HT-29 (cell line): ENCODE results near the gene DUSP28. TPM values are rescaled to one million over a fixed set of nuclear protein-coding genes. Genes with fewer than 3 reads are reported as not detected.
"Not testable (repeated sequence)": the region's sequence is repeated elsewhere in the genome, so short reads cannot be mapped to it uniquely, and the experiment has no call there.

Source experiments
- DNase-seq: peaks from one replicate; pipeline ENCODE4 v3.0.0-alpha.2; 2015; ENCODE audit warnings: low spot score
- total RNA-seq: library from RNA; depleted of rRNA; stranded (reverse); fragments of >200 nt; shearing (Covaris generic); gene quantifications from 2 replicates; pipeline ENCODE4 v1.2.3, GENCODE V29; 2014

Gene DUSP28
- total RNA-seq, 1 experiment from 2014 or later = 10.0 TPM

GRCh38 chr2:240527153-240527750 is 32.9 kb upstream of the DUSP28 start:
- no peak for DNase-seq

- no peak for DNase-seq
Observed at GRCh38 chr2:240528406-240529040, 31.6 kb upstream of the DUSP28 start.

DNA sequence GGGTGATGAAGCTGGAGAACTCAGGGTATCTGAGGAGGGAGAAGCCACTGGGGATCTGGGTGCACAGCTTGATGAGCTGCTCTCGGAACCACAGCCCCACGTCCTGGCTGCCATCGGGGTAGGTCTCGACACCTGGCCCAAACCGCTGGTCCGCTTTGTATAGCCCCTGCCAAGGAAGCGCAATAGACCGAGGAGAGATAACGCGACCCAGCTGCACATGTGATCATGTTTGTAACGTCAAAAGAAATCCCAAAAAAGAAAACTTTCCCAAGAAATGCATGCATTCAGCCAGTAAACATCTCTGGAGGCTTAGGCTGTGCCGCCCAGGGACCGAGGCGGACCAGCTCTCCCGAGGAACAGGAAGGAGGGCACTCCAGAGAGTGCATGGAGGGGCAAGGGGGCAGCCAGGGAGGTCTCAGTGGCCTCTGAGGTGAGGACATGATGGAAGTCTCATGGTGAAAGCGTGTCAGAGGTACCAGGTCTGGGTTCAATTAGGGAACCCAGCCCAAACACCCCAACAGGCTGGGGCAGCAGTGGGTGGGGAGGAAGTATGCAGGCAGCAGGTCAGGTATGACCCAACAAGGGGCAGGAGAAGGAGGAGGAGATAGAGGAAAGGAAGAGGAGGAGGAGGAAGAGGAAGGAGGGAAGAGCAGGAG is 30.7 kb upstream of the DUSP28 start:
- DNase-seq = no peak

GRCh38 chr2:240530181-240530580 is 30.0 kb upstream of the DUSP28 start:
- no peak for DNase-seq

DNA sequence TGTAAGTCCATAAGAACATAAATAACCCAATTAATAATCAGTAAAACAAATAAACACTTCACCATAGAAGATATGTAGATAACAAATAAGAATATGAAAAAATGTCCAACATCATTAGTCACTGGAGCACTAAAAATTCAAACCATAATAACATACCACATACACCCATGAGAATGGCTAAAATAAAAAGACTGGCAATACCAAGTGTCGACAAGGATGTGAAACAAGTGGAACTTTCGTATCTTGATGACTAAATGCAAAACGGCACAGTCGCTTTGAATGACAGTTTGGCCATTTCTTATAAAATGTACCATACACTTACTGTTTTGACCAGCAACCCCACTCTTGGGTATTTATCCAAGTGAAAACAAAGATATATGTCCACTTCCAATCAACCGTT is 29.1 kb upstream of the DUSP28 start:
- no peak for DNase-seq

DNA sequence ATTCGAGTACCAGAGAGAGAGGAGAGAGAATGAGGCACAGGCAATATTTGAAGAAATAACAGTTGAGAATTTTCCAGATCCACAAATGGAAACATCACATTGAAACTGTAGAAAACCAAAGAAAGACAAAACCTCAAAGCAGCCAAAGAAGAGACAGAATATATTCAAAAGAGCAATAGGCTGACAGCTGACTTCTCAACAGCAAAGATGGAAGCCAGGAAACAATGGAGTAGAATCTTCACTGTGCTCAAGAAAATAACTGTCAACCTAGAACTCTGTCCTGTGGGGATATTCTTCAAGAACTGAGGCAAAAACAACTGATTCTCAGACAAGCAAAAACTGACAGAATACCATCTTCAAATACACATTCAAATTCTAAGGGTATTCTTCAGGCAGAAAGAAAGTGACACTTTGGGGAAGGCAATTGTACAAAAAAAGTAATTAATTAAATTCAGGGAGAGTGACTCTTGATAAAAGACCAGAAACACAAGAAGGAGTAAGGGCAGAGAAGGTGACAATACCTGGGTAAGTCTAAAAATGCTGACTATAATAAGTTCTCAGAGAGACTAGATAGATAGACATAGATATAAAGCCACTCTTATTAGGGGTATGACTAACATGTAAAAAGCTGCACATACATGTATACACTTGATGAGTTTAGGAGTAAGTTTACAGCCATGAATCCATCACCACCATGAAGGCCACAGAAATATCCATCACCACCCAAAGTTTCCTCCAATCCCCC is 28.0 kb upstream of the DUSP28 start:
- DNase-seq = no peak

GRCh38 chr2:240538031-240538780 is 22.0 kb upstream of the DUSP28 start:
- DNase-seq = no peak

DNA sequence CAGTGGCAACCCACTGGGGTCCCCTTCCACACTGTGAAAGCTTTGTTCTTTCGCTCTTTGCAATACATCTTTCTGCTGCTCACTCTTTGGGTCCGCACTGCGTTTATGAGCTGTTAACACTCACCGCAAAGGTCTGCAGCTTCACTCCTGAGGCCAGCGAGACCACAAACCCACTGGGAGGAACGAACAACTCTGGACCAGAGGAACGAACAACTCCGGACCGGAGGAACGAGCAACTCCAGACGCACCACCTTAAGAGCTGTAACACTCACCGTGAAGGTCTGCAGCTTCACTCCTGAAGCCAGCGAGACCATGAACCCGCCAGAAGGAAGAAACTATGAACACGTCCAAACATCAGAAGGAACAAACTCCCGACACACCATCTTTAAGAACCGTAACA is 21.1 kb upstream of the DUSP28 start:
- not testable (repeated sequence) for DNase-seq

DNA sequence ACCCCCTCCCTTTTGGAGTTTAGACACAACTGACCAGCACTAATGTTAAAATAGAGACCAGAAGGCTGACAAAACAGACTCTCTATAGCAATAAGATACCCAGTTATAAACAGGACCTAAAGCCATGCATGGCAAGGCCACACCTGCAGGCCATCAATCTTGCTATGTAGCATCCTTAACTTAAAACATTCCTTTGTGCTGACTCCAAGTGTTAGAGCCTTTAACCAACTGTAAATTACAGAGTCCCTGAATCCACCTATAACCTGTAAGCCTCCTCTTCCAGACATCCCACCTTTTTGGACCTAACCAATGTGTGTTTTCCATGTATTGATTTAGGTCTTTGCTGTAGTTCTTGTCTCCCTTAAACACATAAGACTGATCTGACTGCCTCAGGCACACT is 20.3 kb upstream of the DUSP28 start:
- no peak for DNase-seq

DNA sequence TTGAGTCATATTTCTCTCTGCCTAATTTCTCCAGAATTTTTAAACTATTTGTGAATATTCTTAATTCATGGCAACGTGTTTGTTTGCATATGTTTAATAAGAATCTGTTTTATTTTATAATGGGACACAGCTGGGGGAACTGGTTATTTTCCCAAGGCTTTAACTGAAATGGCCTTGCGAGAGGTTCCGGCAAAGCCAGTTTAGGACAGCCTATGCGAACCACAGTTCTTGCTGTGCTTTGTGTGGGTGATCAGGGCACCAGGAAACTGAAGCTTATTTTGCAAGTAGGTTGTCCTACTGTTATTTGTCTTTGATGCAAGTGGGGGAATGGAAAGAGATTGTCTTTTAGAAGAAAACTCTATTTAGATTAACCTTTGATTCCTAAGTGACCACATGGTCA is 8.9 kb upstream of the DUSP28 start:
- DNase-seq = no peak

DNA sequence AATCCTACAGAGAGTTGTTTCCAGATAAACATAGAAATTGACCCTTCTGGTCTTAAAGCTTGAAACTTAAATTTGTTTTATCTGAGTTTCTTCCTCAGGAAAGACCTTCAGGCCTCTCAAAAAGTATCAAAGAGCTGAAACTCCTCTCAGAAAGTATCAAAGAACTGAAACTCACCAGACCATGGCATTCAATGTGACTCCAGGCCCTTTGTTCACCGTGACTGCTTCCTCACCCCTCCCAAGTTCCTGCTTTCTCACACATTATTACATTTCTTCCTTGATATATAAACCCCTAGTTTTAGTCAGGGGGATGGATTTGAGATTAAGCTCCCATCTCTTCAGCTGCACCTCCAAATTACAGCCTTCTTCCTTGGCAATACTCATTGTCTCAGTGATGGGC is 8.3 kb upstream of the DUSP28 start:
- DNase-seq = no peak

DNA sequence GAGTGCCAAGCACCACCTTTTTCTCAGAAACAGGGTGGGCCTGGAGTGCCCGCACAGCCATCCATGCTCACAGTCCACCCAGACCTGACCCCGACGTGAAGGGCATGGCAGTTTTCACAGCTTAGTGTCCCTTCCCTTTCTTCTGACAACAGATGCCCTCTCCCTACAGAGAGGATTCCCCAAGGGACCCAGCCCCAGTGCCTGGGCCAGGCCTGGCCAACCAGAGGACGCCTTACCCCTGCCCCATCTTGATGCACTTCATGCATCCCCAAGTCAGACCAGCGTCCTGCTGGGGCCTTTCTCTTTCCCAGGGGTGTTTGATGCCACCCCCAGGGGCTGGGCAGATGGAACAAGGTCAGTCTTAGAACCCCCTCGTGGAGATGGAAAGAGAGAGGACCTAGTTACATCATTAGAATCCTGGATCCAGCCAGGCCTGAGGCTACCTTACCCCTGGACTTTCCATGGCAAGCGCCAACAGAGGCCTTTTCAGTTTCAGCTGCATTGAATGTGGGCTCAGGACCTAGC is 6.1 kb upstream of the DUSP28 start:
- no peak for DNase-seq

DNA sequence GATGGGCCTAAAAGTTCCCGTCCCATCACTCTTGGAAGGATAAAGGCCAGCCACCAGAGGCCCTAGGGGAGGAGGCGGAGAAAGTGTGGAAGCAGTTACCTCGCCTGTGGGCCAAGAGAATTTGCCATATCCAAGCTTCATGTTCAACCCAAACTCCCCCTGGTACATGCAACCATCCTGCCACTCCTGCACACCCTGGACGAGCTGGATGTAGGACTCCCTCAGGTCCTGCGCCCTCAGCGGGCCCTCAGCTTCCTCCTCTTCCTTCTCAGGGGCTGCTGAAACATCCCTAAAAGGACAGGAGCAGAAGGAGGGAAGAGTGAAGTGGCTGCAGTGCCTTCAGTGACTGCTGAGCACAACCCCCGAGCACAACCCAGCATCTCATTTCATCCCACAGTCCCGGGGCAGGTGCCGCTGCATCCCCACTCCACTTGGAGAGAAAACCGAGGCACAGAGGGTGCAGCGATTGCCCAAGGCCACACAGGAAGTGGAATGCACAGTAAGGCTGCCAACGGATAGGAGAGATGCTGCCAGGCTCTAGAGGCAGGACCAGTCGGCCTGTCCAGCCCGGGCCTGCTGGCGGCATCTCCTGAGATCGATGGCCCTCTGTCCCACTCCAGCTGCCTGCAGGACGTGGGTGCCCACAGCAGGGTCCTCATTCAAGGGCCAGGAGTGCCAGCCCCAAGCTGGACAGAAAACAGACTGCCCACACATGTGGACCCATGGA is 5.2 kb upstream of the DUSP28 start:
- DNase-seq = no peak

GRCh38 chr2:240555541-240556250 is 4.5 kb upstream of the DUSP28 start:
- DNase-seq = no peak

DNA sequence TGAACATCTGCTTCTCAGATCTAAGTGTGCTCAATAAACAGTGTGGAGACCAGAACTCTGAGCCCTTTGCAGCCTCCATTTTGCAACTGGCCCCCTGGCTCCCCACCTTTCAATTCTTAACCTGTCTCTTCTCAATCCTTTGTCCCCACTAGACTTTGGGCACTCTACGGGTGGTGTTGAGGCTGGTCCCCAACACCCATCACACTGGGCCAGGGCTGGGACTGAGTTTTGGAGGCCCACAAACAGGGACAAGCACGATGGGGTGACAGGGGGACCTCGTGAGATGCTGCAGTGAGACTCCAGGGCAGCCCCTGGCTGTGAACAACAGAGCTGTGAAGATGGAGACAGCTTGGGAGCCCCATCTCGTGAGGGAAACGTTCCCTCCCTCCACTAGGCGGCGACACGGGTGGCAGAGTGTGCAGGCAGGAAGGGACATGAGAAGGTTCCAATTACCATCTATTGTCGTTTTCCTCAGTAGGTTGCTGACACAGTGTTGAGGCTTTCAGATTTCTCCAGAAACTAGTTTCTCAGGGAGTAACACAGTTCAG is 3.5 kb upstream of the DUSP28 start:
- DNase-seq = peak; percentile 53

- no peak for DNase-seq
Observed at GRCh38 chr2:240557101-240557751, 2.9 kb upstream of the DUSP28 start.

- no peak for DNase-seq
Observed at GRCh38 chr2:240557808-240558207, 2.3 kb upstream of the DUSP28 start, which contains the start of gene ANKMY1. TSS of gene ANKMY1 (minus strand) at chr2:240557988. CDS start at chr2:240557335, 653 bp downstream.

GRCh38 chr2:240558236-240558761 is 1.9 kb upstream of the DUSP28 start:
- DNase-seq = no peak

- DNase-seq = no peak
Observed at GRCh38 chr2:240559286-240559685, 871 bp upstream of the DUSP28 start.
